HepG2 (cell line): ENCODE results near the gene CD164L2. TPM values are rescaled to one million over a fixed set of nuclear protein-coding genes. Genes with fewer than 3 reads are reported as not detected.

ENCODE experiments used
- ATAC-seq: fragments of 200-7000 bp; cut with Tn5 transposase; 3 replicates; pipeline ENCODE4 v1.9.1; 2020; ENCODE audit warnings: mild to moderate bottlenecking, moderate library complexity
- BruUV-seq: library from RNA; stranded (reverse); fragments of 400-500 nt; replicated peaks from 2 replicates; lab custom pipeline; 2021; lab: Mats Ljungman, UMichigan
- CTCF ChIA-PET: fragments of 300-600 bp; formaldehyde crosslinking; extraction: SDS; loops from one replicate; lab custom pipeline; 2021; ENCODE audit warnings: low total read pairs, inconsistent platforms, low intra/inter-chr PET ratio; lab: Yijun Ruan, JAX
- POLR2A ChIA-PET: fragments of 350-600 bp; sonication (Branson Sonifier 250); formaldehyde crosslinking; loops from one replicate; lab custom pipeline; 2020; ENCODE audit warnings: antibody characterized with exemption, inconsistent platforms; lab: Yijun Ruan, JAX
- DNase-seq: peaks from one replicate; pipeline ENCODE4 v3.0.0-alpha.2; 2015; ENCODE audit warnings: low spot score
- FAIRE-seq: peaks from 3 replicates; lab custom pipeline; 2011; peaks lifted over from hg19 to GRCh38; lab: Jason Lieb, UNC
- H2AFZ ChIP-seq: one replicate; pipeline ENCODE4 v1.6.1; 2011; ENCODE audit warnings: low read length, inconsistent platforms
- H3K27ac ChIP-seq: fragments of 300-600 bp; 3 replicates; pipeline ENCODE4 v1.8.0; 2011; ENCODE audit warnings: mixed run types, mild to moderate bottlenecking, mixed read lengths, low read length, inconsistent platforms; ENCODE audit not compliant: insufficient read depth; ENCODE audit errors: extremely low read length
- H3K27me3 ChIP-seq, 2 experiments: fragments of 200-600 bp in 1 of 2; 2 replicates in 1 of 2; 3 replicates in 1 of 2; pipeline versions ENCODE4 v1.6.0 to v1.8.0; 2011; ENCODE audit warnings: low read length in 2 of 2, mild to moderate bottlenecking in 2 of 2, moderate library complexity in 2 of 2, inconsistent platforms in 1 of 2; ENCODE audit not compliant: insufficient read depth in 2 of 2, control insufficient read depth in 1 of 2
- H3K36me3 ChIP-seq, 2 experiments: fragments of 200-600 bp in 1 of 2; replicated peaks in 1 of 2; 2 replicates in 1 of 2; 3 replicates in 1 of 2; pipeline versions ENCODE4 v1.5.1 to v1.8.0; 2011; ENCODE audit warnings: low read length in 2 of 2, inconsistent platforms in 1 of 2; ENCODE audit not compliant: insufficient read depth in 2 of 2, control insufficient read depth in 1 of 2
- H3K4me1 ChIP-seq: 2 replicates; pipeline ENCODE4 v1.5.1; 2012; ENCODE audit warnings: low read length, inconsistent platforms; ENCODE audit not compliant: insufficient read depth
- H3K4me2 ChIP-seq: 2 replicates; pipeline ENCODE4 v1.6.0; 2011; ENCODE audit warnings: low read depth, low read length, inconsistent platforms
- H3K4me3 ChIP-seq, 3 experiments: fragments of 200-600 bp in 1 of 3; sonication (generic), shearing (Covaris generic) in 1 of 3; replicated peaks in 1 of 3; 2 replicates each; pipeline ENCODE4 v1.5.1; 2011 to 2016; ENCODE audit warnings: low read length in 3 of 3, inconsistent platforms in 2 of 3, low read depth in 2 of 3, mild to moderate bottlenecking in 2 of 3, control low read depth in 1 of 3, mixed read lengths in 1 of 3; ENCODE audit not compliant: insufficient read depth in 1 of 3
- H3K79me2 ChIP-seq: one replicate; pipeline ENCODE4 v1.6.1; 2011; ENCODE audit warnings: low read length, inconsistent platforms; ENCODE audit not compliant: insufficient read depth
- H3K9ac ChIP-seq: 2 replicates; pipeline ENCODE4 v1.6.0; 2011; ENCODE audit warnings: mild to moderate bottlenecking, low read depth, low read length, inconsistent platforms; ENCODE audit not compliant: insufficient read depth
- H3K9me3 ChIP-seq: 2 replicates; pipeline ENCODE4 v1.5.1; 2012; ENCODE audit warnings: mild to moderate bottlenecking, low read length
- H4K20me1 ChIP-seq: 2 replicates; pipeline ENCODE4 v1.6.0; 2011; ENCODE audit warnings: inconsistent platforms, mild to moderate bottlenecking, low read length, moderate library complexity; ENCODE audit not compliant: insufficient read depth
- SKIL ChIP-seq: sonication (generic); formaldehyde crosslinking; IDR thresholded peaks from 2 replicates; pipeline ENCODE4 v1.8.0; 2022; ENCODE audit warnings: missing genetic modification reagents, mild to moderate bottlenecking, moderate library complexity, borderline replicate concordance
- ZC3H13 ChIP-seq: sonication (generic); formaldehyde crosslinking; IDR thresholded peaks from 2 replicates; pipeline ENCODE4 v1.8.1; 2023; ENCODE audit warnings: mild to moderate bottlenecking, missing genetic modification reagents, moderate library complexity
- ZNF24 ChIP-seq: fragments of 450-650 bp; IDR thresholded peaks from 2 replicates; pipeline ENCODE4 v1.6.1; 2017; ENCODE audit warnings: antibody characterized with exemption, mild to moderate bottlenecking
- ZNF264 ChIP-seq: sonication (generic); formaldehyde crosslinking; IDR thresholded peaks from 2 replicates; pipeline ENCODE4 v1.4.0; 2020; ENCODE audit warnings: missing genetic modification reagents
- WGBS: methylation state at CpG from one replicate; pipeline ENCODE4 v1.1.6; 2017; ENCODE audit warnings: low lambda C conversion rate; 5-methylcytosine and 5-hydroxymethylcytosine counted together
- in situ Hi-C: cut with HindIII; loops from 2 replicates; pipeline ENCODE4 v1.10.0; 2017; ENCODE audit warnings: low pct_unique_long_range_greater_than_20kb; ENCODE audit not compliant: extremely low pct_ligation_motif_present
- intact Hi-C: fragments of 100-400 bp; cut with micrococcal nuclease; formaldehyde crosslinking; loops from one replicate; pipeline ENCODE4 v1.10.0; 2022; ENCODE audit not compliant: unreplicated experiment
- polyA plus RNA-seq, 8 experiments: library from polyadenylated mRNA; depleted of rRNA in 3 of 8; stranded (reverse) in 7 of 8; unstranded in 1 of 8; fragments of >200 nt; fragmentation: Illumina TruSeq in 4 of 8; extraction: Trizol in 4 of 8; gene quantifications; 2 replicates each; pipeline versions ENCODE4 v1.2.1 to v1.2.3, GENCODE V29; 2011 to 2016; ENCODE audit warnings: low read depth in 4 of 8, missing spikeins in 1 of 8, mixed read lengths in 1 of 8; ENCODE audit not compliant: insufficient read depth in 1 of 8
- total RNA-seq, 5 experiments: library from RNA; depleted of rRNA; stranded (reverse); fragments of >200 nt; fragmentation: Illumina TruSeq; extraction: Trizol; gene quantifications; 2 replicates each; pipeline ENCODE4 v1.2.3, GENCODE V29; 2016; ENCODE audit warnings: low read depth in 1 of 5

Gene CD164L2
- total and polyA plus RNA-seq, 2 of the 13 experiments (the other 11 are each of a cell fraction or from before 2014, with no cell fraction given) = not detected

GRCh38 chr1:27338751-27339150 lies 44.4 kb downstream of the CD164L2 start (continued):
- no peak for TF ChIP-seq SKIL (CRISPR knock-in tag)

GRCh38 chr1:27336756-27337155 lies 46.4 kb downstream of the CD164L2 start:
- no peak overlapping the region for H2AFZ ChIP-seq
- no TSS peak for BruUV-seq
- no peak overlapping the region for H3K9ac ChIP-seq
- WGBS = 98% methylated on average over 5 of the region's 5 CpGs
- ChIA-PET CTCF (no interaction called here), POLR2A (interaction anchor here (1.9 kb wide), 1 partner anchor 14 kb away, joined by 4 read pairs; no protein-coding TSS in a partner anchor)
- intact Hi-C loops = no loop called here
- no peaks in the 10 kb centered on the region for H3K79me2 ChIP-seq
- no peak overlapping the region for H3K4me2 ChIP-seq
- FAIRE-seq (no peak), ATAC-seq (no peak), DNase-seq (no peak)
- H3K4me1 ChIP-seq = peaks cover 11% of the 10 kb centered on the region
- TF ChIP-seq ZNF264 (CRISPR knock-in tag) (no peak), ZNF24 (no peak), ZC3H13 (CRISPR knock-in tag) (no peak)
- H3K4me3 ChIP-seq = no peak overlapping the region
- H4K20me1 ChIP-seq = no peaks in the 10 kb centered on the region
- no peaks in the 10 kb centered on the region for H3K27me3 ChIP-seq
- no peaks in the 10 kb centered on the region for H3K9me3 ChIP-seq
- H3K27ac ChIP-seq = no peak overlapping the region
- in situ Hi-C loops = no loop called here
- H3K36me3 ChIP-seq = peaks cover 16 to 38% of the 10 kb centered on the region in 2 experiments
